ENCODE measurements around the gene ANKRD62. TPM values are rescaled to one million over a fixed set of nuclear protein-coding genes. Genes with fewer than 3 reads are reported as not detected.
A peak's percentile ranks its signal among the peaks of the same experiment; 100 is the strongest.
"Not testable (repeated sequence)": the region's sequence is repeated elsewhere in the genome, so short reads cannot be mapped to it uniquely, and the experiment has no call there.

The ANKRD62 gene
- total RNA-seq, 1 experiment from 2014 or later, result not detected

DNA sequence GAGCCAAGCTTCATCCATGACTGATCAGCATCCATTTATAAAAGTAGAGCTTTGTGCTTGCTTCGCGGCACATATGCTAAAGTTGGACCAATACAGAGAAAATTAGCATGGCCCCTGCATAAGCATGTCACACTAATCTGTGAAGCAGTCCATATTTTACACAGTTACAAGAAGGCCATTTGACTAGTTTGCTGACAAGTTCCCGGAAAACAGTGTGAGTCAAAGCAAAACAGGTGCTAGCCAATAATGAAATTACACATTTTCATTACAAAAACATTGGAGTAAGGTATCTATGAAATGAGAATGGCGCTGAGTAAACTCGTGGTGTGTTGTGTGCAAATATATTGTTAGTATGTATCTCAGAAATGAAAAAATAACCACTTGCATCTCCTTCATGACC, 4.7 kb downstream of the ANKRD62 start:
- no peak for DNase-seq (ENCODE audit: low read depth)

DNA sequence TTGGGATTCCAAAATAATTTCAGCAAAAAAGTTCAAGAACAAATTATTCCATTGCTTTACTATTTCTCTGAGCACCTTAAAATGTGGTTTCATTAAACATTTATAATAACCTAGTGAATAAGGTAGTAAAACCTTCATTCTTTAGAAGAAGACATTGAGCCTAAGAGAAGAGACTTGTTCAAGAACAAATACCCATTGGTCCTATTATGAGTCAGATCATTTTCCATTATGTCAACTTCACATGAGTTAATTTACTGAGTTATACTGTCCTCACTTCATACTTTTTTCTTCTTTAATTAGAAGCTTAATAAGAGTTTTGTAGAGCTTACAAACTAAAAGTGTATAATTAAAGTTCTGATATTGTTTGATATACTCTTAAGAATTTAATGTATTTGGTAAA, 5.5 kb downstream of the ANKRD62 start:
- no peak for DNase-seq (ENCODE audit: low read depth)

DNA sequence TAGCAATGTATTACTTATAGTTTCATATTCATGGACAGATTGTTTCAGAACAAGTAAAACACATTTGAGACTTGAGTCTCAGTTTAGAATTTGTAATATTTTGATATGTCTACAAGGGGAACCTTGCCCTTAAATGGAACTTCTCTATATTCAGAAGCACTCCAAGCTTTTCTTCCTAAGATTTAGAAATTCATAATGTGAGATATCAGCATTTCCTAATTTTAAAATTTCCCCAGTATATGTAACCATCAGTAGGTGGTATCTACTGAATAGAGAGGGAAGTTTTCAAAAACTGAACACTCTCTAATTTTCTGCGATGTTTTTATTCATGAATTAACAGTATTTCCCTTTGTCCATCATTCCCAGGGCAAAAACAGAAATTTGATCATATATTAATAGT, 7.6 kb downstream of the ANKRD62 start:
- DNase-seq (ENCODE audit: low read depth), result no peak

DNA sequence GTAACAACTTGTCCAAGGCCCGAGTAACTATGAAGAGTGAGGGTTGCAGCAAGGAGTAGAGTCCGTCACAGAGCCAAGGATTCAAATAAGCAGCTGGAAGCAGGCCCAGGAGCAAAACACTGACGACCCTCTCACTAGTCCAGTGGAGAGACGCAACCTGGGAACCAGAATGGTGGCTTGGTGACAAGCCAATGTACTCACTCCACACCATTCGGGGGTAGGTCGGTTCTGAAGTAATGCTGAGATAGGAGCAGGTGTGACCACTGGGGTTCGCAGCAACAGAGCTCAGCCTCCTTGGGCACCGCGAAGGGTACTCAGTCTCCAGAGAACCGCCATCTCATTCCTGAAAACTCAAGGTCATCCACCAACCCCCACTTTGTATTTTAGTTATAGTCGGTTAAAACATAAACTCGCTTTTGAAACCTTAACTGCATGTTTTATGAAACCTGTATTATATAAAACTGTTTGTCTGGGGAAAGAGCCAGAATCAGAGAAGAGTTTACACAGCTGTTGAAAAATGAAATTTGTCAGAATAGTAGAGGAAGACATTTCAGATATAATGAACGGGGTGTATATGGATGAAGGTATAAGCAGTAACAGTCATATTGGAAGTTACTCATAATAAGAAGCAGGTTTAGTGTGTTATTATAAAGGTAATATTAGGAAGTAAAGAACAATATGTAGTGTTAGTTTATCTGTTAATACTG, 8.6 kb downstream of the ANKRD62 start:
- no peak for DNase-seq (ENCODE audit: low read depth)

DNA sequence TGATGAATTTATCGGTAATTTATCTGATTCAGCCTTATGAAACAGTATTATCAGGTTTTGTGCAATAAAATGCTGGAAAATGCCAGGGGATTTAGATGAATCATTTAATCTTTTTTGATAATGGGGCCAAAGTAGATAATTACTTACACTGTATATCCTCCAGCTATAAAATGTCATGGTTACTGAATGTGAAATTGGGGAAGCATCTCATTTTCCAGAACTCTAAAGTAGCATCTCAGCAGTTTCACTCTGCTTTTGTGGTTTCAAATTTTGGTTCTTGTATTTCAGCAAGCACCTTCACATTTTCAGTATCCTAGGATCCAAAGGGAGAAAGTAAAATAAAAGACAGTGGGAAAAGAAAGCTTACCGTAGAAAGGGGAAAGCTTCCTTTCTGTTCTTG, 12.8 kb downstream of the ANKRD62 start:
- no peak for DNase-seq (ENCODE audit: low read depth)

DNA sequence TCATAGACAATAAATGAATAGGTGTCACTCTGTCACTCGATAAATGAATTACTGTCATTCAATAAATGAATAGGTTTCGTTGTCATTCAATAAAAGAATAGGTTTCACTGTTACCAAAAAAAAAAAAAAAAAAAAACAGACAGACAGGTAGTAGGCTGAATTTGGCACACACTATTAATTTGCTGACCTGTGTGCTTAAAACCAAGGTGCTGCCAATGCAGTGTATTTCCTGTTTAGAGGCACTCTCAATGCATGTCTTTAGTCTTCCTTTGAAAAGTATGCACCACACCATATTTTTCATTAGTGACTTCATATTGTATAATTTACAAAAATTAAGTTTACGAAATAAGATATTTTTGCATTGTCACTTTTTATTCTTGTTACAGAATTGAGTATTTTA, 16.2 kb downstream of the ANKRD62 start:
- DNase-seq (ENCODE audit: low read depth), result no peak

DNA sequence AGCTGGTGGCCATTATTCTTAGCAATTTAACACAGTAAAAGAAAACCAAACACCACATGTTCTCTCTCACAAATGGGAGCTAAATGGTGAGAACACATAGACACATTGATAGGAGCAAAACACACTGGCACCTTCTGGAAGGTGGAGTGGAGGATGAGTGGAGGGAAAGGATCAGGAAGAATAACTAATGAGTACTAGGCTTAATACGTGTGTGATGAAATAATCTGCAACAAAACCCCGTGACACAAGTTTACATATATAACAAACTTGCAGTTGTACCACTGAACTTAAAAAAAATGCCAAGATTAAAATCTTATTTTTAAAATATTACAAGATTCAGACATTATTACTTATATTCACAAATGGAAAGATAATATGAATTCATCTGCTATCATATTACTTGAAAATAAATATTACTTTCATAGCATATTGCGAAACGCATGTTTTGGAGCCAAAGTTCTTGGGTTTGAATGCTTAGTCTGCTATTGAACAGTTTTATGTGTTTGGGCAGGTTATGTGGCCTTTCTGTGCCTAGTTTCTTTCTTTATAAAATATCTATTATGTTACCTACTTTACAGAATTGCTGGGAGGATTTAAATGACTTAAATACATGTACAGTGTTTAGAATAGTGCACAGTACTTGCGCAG, 20.5 kb downstream of the ANKRD62 start:
- DNase-seq (ENCODE audit: low read depth), result no peak

DNA sequence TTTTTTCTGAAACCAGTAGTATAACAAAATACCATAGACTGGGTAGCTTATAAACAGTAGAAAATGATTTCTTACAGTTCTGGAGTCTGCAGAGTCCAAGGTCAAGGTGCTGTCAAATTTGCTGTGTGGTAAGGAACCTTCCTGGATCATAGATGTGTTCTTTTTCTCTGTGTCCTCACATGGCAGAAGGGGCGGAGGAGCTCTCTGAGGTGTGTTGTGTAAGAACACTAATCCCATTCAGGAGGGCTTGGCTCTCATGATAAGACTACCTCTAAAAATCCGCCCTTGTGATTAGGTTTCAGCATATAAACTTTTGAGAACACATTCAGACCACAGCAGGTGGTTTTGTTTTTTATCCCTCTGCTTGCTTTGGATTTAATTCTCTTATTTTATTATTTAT, 25.7 kb downstream of the ANKRD62 start:
- no peak for DNase-seq (ENCODE audit: low read depth)

DNA sequence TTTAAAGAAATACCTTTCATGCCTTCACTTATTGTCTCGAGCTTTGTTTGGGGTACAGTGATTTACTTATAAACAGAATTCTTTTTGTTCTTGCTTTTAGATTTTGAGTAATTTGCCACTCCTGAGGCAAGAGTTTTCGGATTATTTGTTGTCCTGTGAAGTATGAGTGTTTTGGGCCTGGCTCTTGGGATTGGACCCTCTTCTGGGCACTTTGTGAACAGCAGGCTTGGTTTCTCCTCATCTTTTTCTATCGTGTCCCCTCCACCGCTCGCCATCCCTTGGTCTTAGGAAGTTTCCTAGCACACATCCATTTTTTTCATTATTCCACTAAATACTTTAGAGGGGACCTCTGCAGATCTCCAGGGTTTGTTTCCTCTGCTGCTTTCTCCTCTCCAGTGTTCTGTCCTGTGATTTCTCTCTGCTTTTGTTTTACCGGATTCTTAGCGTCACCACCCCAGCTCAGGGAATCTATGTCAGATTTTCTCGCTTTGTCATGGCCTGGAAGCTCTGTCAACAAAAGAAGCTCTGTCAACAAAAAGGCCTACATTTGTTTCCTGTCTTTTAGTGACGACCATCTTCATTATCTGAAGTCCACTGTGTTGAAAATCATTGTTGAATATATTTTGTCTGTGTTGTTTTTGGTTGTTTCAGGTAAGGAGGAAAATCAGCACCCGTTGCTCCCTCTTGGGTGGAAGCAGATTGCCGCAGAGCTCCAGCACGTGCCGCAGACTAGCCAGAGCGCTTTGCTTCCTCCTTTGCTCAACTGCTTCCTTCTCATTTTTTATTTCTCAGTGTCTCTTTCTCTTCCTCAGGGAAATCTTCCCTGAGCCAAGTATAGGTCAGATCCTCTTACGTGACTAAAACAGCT, 27.8 kb downstream of the ANKRD62 start:
- DNase-seq (ENCODE audit: low read depth), result peak; percentile 4

DNA sequence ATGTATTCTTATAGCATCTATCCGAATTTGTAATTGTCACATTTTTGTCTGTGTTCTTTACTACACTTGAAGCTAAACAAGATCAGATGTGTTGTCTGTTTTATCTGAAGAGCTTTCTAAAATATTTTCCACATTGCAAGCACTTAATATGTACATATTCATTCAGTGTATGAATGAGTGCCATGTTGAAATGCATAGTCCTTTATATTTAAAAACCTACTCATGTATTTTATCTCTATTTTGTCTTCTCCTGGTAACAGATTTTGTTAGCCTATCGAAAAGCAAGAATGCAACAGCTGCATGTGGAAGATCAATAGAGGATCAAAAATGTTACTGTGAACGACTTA, 28.4 kb downstream of the ANKRD62 start:
- DNase-seq (ENCODE audit: low read depth), result not testable (repeated sequence)

DNA sequence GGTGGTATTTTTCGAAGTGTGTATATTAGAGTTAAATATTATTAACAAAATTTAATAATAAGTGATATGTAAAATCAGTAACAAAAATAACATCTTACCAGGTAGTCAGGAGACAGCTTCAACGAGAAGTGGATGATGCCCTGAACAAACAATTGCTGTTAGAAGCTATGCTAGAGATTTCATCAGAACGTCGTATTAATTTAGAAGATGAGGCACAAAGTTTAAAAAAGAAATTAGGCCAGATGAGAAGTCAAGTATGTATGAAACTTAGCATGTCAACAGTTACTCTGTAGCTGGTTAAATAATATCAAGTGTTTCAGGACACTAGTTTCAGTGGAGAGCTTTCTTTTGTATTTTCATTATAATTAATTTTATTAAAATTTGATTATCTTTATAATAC, 34.0 kb downstream of the ANKRD62 start:
- DNase-seq (ENCODE audit: low read depth), result not testable (repeated sequence)

DNA sequence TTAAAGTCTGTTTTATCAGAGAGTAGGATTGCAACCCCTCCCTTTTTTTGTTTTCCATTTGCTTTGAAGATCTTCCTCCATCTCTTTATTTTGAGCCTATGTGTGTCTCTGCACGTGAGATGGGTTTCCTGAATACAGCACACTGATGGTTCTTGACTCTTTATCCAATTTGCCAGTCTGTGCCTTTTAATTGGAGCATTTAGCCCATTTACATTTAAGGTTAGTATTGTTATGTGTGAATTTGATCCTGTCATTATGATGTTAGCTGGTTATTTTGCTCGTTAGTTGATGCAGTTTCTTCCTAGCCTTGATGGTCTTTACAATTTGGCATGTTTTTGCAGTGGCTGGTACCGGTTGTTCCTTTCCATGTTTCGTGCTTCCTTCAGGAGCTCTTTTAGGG, 45.2 kb downstream of the ANKRD62 start:
- DNase-seq (ENCODE audit: low read depth), result not testable (repeated sequence)

DNA sequence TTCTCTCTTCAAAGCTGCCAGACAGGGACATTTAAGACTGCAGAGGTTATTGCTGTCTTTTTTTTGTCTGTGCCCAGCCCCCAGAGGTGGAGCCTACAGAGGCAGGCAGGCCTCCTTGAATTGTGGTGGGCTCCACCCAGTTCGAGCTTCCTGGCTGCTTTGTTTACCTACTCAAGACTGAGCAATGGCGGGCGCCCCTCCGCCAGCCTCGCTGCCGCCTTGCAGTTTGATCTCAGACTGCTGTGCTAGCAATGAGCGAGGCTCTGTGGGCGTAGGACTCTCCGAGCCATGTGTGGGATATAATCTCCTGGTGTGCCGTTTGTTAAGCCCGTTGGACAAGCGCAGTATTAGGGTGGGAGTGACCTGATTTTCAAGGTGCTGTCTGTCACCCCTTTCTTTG, 47.2 kb downstream of the ANKRD62 start:
- not testable (repeated sequence) for DNase-seq (ENCODE audit: low read depth)

DNA sequence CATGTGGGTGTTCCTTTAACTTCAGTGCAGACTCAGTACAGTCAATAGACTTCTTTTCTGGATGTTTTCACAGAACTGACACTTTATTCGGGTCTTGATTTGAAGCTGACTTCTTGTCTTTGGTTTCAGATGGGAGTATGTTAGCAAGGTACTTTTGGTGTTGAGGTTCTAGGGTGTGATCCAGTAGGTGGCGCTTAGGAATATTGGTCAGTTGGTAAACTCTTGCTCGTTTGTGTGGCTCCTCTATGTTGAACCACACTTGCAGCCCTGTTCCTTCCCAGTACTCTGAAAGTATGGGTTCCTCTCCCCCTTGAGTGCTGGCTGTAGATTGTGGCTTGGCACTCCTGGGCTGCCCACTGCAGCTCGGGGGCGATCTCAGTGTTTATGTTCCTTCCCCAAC, 48.1 kb downstream of the ANKRD62 start:
- not testable (repeated sequence) for DNase-seq (ENCODE audit: low read depth)

DNA sequence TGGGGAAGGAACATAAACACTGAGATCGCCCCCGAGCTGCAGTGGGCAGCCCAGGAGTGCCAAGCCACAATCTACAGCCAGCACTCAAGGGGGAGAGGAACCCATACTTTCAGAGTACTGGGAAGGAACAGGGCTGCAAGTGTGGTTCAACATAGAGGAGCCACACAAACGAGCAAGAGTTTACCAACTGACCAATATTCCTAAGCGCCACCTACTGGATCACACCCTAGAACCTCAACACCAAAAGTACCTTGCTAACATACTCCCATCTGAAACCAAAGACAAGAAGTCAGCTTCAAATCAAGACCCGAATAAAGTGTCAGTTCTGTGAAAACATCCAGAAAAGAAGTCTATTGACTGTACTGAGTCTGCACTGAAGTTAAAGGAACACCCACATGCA, 55.8 kb downstream of the ANKRD62 start:
- not testable (repeated sequence) for DNase-seq (ENCODE audit: low read depth)

DNA sequence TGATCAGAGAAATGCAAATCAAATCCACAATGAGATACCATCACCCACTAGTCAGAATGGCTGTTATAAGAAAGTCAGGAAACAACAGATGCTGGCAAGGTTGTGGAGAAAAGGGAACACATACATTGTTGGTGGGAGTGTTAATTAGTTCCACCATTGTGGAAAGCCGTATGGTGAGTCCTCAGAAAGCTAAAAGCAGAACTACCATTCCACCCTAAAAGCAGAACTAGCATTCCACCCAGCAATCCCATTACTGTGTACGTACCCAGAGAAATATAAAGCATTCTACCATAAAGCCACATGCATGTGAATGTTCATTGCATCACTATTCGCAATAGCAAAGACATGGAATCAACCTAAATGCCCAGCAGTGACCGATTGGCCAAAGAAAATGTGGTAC, 60.7 kb downstream of the ANKRD62 start:
- no peak for DNase-seq (ENCODE audit: low read depth)

DNA sequence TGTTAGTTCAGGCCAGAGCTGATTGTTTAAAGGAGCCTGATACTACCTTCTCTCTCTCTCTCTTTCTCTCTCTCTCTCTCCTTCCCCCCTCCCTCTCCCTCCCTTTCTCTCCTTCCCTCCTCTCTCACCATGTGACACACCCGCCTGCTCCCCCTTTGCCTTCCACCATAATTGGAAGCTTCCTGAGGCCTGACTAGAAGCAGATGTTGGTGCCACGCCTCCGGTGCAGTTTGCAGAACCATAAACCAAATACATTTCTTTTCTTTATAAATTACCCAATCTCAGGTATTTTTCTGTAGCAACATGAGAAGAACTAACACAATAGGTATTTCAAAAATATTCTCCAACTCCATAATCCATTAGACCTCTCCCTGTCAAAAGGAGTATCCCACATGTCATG, 62.4 kb downstream of the ANKRD62 start:
- no peak for DNase-seq (ENCODE audit: low read depth)

DNA sequence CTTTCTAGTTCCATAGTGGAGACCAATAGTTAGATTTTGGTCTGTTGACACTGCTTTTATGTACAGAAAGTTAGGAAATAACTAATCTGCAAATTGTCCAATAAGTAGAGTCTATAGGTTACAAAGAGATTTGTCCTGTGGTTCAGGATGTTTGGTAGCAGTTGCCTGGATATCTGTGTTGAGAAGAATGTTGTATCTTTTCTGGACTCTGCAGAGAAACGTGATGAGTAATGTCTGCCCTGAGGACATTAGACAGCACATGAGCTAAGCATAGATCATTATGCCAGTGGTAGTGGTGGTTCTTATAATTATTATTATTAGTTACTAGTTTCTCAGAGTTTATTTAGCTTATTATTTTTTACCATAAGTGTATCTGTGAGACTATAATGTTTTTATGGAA, 65.8 kb downstream of the ANKRD62 start:
- DNase-seq (ENCODE audit: low read depth), result peak; percentile 75

DNA sequence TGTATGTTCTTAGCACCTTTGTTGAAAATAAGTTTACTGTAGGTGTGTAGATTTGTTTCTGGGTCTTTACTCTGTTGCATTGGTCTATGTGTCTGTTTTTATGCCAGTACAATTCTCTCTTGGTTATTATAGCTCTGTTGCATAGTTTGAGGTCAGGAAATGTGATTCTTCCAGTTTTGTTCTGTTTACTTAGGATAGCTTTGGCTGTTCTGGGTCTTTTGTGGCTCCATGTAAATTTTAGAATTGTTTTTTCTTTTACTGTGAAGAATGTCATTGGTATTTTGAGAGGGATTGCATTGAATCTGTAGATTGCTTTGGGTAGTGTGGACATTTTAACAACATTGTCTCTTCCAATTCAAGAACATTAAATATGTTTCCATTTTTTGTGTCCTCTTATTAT, 69.1 kb downstream of the ANKRD62 start:
- DNase-seq (ENCODE audit: low read depth), result no peak

DNA sequence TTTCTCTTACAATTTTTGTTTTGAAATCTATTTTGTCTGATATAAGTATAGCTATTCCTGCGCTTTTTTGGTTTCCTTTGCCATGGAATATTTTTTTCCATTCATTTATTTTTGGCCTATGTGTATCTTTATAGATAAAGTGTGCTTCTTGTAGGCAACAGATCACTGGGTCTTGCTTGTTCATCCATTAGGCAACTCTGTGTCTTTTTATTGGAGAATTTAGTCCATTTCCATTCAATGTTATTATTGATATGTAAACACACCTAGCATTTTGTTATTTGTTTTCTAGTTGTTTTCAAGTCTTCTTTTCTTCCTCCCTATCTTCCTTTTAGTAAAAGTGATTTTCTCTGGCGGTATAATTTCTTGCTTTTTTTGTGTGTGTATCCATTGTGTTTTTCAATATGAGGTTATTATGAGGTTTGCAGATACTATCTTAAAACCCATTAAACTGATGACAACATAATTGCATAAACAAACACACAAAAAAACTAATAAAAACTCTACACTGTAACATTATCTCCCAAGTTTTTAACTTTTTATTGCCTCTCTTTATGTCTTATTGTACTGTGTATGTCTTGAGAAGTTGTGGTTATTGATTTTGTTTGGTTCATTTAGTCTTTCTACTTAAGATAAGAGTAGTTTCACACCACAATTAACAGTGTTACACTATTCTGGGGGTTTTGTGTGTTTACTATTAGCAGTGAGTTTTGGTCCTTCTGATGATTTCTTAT, 71.6 kb downstream of the ANKRD62 start:
- DNase-seq (ENCODE audit: low read depth), result no peak
